HepG2 (cell line): ENCODE results near the gene RFC2. TPM values are rescaled to one million over a fixed set of nuclear protein-coding genes. Genes with fewer than 3 reads are reported as not detected.
A peak's percentile ranks its signal among the peaks of the same experiment; 100 is the strongest.

Experiments
- ATAD3A ChIP-seq: sonication (generic); formaldehyde crosslinking; IDR thresholded peaks from 2 replicates; pipeline ENCODE4 v1.4.0; 2020; ENCODE audit warnings: missing genetic modification reagents
- GATAD2A ChIP-seq: IDR thresholded peaks from 2 replicates; pipeline ENCODE4 v1.6.1; 2016
- GLI4 ChIP-seq: sonication (generic); formaldehyde crosslinking; IDR thresholded peaks from 2 replicates; pipeline ENCODE4 v1.5.1; 2020; ENCODE audit warnings: missing genetic modification reagents, mild to moderate bottlenecking, moderate library complexity, borderline replicate concordance
- MAZ ChIP-seq, 2 experiments: sonication (generic) in 1 of 2; formaldehyde crosslinking in 1 of 2; IDR thresholded peaks; 2 replicates each; pipeline versions ENCODE4 v1.5.0 to v1.6.1; 2012 to 2020; ENCODE audit warnings: low read depth in 2 of 2, mild to moderate bottlenecking in 2 of 2, borderline replicate concordance in 1 of 2, improper control_type of control experiment in 1 of 2, low read length in 1 of 2, missing genetic modification reagents in 1 of 2, moderate library complexity in 1 of 2
- MEIS1 ChIP-seq: sonication (generic); formaldehyde crosslinking; IDR thresholded peaks from 2 replicates; pipeline ENCODE4 v1.9.0; 2021; ENCODE audit warnings: mild to moderate bottlenecking, missing genetic modification reagents, moderate library complexity, borderline replicate concordance
- NFYC ChIP-seq: IDR thresholded peaks from 2 replicates; pipeline ENCODE4 v1.6.1; 2016; ENCODE audit warnings: missing genetic modification reagents, missing compliant biosample characterization
- TCF7 ChIP-seq: sonication (generic); IDR thresholded peaks from 2 replicates; pipeline ENCODE4 v1.6.1; 2016; ENCODE audit warnings: antibody characterized with exemption, low read depth
- ZFY ChIP-seq: sonication (generic); formaldehyde crosslinking; IDR thresholded peaks from 2 replicates; pipeline ENCODE4 v1.4.0; 2020; ENCODE audit warnings: missing genetic modification reagents
- ZNF282 ChIP-seq: fragments of 450-650 bp; IDR thresholded peaks from 2 replicates; pipeline ENCODE4 v1.6.1; 2018; ENCODE audit not compliant: partially characterized antibody
- ZNF367 ChIP-seq: sonication (generic); formaldehyde crosslinking; IDR thresholded peaks from 2 replicates; pipeline ENCODE4 v1.4.0; 2020; ENCODE audit warnings: missing genetic modification reagents, borderline replicate concordance
- ZNF547 ChIP-seq: sonication (generic); formaldehyde crosslinking; IDR thresholded peaks from 2 replicates; pipeline ENCODE4 v1.5.1; 2020; ENCODE audit warnings: mild to moderate bottlenecking, missing genetic modification reagents
- ZSCAN12 ChIP-seq: sonication (generic); formaldehyde crosslinking; IDR thresholded peaks from 2 replicates; pipeline ENCODE4 v1.9.0; 2021; ENCODE audit warnings: mild to moderate bottlenecking, missing genetic modification reagents
- polyA plus RNA-seq, 8 experiments: library from polyadenylated mRNA; depleted of rRNA in 3 of 8; stranded (reverse) in 7 of 8; unstranded in 1 of 8; fragments of >200 nt; fragmentation: Illumina TruSeq in 4 of 8; extraction: Trizol in 4 of 8; gene quantifications; 2 replicates each; pipeline versions ENCODE4 v1.2.1 to v1.2.3, GENCODE V29; 2011 to 2016; ENCODE audit warnings: low read depth in 4 of 8, missing spikeins in 1 of 8, mixed read lengths in 1 of 8; ENCODE audit not compliant: insufficient read depth in 1 of 8
- total RNA-seq, 5 experiments: library from RNA; depleted of rRNA; stranded (reverse); fragments of >200 nt; fragmentation: Illumina TruSeq; extraction: Trizol; gene quantifications; 2 replicates each; pipeline ENCODE4 v1.2.3, GENCODE V29; 2016; ENCODE audit warnings: low read depth in 1 of 5
- TF ChIP-seq, protein P1 (sequence below): sonication (generic); formaldehyde crosslinking; IDR thresholded peaks from 2 replicates; pipeline ENCODE4 v1.4.0; 2020; ENCODE audit warnings: low read depth, missing genetic modification reagents
- TF ChIP-seq, protein P2 (sequence below): sonication (generic); formaldehyde crosslinking; IDR thresholded peaks from 2 replicates; pipeline ENCODE4 v1.4.0; 2020; ENCODE audit warnings: mild to moderate bottlenecking, missing genetic modification reagents
- TF ChIP-seq, protein P3 (sequence below): sonication (generic); formaldehyde crosslinking; IDR thresholded peaks from 2 replicates; pipeline ENCODE4 v1.8.0; 2022; ENCODE audit warnings: mild to moderate bottlenecking, missing genetic modification reagents, moderate library complexity

RFC2 gene
- total and polyA plus RNA-seq, 2 of the 13 experiments (the other 11 are each of a cell fraction or from before 2014, with no cell fraction given): 14.6 to 43.5 TPM

DNA sequence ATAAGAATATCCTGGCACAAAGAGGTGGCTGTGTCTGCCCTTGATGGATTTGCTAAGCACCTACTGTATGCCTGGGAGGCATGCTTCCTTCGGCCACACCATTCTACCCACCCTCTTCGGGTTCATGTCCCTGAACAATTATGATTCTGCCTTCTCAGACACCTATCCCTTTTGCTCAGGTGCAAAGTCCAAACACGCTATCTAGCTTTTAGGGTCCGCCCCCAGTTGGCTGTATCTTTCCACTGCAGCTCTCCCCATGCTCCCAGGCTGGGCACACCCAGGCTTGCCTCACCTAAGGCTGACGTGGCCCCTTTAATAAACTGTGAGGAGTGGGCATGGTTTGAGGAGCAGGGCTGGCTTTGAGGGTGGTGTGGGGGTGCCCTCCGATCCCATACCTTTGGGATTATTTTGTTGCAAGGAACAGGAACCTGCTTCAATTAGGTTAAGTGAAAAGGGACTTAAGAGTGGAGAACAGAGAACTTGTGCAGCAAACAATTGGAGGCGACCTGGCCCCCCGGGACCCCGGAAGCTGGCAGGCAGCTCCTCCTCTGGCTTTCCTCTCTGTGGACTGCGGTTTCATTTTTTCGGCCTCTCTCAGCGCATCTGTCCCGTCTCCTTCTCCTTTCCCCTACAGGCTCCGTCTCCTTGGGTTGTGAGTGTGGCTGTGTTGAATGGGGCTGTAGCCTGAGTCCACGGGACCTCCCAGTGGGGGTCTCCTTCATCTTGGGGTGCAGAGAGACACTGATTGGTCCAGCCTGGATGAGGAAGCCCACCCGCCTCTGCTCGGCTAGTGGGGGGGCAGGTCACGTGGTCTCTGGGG lies 38.8 kb upstream of the RFC2 start (continued):
- TF ChIP-seq GLI4 (0 out of 2 replicates have a peak, but pooled peaks have one; percentile 32), NFYC (CRISPR knock-in tag) (peak; percentile 39; the same call in 1 of the 2 replicates), ZFY (CRISPR knock-in tag) (0 out of 2 replicates have a peak, but pooled peaks have one; percentile 16), ZNF547 (CRISPR knock-in tag) (peak; percentile 38; the same call in 1 of the 2 replicates), ATAD3A (CRISPR knock-in tag) (no peak), MAZ (IDR thresholded peaks at IDR 0.05; ENCODE audit: borderline replicate concordance, low read depth, low read length) (peak; percentile 64; the same call in 1 of the 2 replicates), MAZ (CRISPR knock-in tag; IDR thresholded peaks at IDR 0.05; ENCODE audit: low read depth) (peak; percentile 61; the same call in 1 of the 2 replicates), MEIS1 (peak; percentile 33; the same call in 1 of the 2 replicates), ZNF282 (no peak), GATAD2A (CRISPR knock-in tag) (peak; percentile 81; the same call in 1 of the 2 replicates), ZNF367 (CRISPR knock-in tag) (no peak), TCF7 (no peak), ZSCAN12 (CRISPR knock-in tag) (no peak)
- TF ChIP-seq, protein P1, sequence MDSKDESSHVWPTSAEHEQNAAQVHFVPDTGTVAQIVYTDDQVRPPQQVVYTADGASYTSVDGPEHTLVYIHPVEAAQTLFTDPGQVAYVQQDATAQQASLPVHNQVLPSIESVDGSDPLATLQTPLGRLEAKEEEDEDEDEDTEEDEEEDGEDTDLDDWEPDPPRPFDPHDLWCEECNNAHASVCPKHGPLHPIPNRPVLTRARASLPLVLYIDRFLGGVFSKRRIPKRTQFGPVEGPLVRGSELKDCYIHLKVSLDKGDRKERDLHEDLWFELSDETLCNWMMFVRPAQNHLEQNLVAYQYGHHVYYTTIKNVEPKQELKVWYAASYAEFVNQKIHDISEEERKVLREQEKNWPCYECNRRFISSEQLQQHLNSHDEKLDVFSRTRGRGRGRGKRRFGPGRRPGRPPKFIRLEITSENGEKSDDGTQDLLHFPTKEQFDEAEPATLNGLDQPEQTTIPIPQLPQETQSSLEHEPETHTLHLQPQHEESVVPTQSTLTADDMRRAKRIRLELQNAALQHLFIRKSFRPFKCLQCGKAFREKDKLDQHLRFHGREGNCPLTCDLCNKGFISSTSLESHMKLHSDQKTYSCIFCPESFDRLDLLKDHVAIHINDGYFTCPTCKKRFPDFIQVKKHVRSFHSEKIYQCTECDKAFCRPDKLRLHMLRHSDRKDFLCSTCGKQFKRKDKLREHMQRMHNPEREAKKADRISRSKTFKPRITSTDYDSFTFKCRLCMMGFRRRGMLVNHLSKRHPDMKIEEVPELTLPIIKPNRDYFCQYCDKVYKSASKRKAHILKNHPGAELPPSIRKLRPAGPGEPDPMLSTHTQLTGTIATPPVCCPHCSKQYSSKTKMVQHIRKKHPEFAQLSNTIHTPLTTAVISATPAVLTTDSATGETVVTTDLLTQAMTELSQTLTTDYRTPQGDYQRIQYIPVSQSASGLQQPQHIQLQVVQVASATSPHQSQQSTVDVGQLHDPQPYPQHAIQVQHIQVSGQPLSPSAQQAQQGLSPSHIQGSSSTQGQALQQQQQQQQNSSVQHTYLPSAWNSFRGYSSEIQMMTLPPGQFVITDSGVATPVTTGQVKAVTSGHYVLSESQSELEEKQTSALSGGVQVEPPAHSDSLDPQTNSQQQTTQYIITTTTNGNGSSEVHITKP (CRISPR knock-in tag): peak; percentile 67
- TF ChIP-seq, protein P2, sequence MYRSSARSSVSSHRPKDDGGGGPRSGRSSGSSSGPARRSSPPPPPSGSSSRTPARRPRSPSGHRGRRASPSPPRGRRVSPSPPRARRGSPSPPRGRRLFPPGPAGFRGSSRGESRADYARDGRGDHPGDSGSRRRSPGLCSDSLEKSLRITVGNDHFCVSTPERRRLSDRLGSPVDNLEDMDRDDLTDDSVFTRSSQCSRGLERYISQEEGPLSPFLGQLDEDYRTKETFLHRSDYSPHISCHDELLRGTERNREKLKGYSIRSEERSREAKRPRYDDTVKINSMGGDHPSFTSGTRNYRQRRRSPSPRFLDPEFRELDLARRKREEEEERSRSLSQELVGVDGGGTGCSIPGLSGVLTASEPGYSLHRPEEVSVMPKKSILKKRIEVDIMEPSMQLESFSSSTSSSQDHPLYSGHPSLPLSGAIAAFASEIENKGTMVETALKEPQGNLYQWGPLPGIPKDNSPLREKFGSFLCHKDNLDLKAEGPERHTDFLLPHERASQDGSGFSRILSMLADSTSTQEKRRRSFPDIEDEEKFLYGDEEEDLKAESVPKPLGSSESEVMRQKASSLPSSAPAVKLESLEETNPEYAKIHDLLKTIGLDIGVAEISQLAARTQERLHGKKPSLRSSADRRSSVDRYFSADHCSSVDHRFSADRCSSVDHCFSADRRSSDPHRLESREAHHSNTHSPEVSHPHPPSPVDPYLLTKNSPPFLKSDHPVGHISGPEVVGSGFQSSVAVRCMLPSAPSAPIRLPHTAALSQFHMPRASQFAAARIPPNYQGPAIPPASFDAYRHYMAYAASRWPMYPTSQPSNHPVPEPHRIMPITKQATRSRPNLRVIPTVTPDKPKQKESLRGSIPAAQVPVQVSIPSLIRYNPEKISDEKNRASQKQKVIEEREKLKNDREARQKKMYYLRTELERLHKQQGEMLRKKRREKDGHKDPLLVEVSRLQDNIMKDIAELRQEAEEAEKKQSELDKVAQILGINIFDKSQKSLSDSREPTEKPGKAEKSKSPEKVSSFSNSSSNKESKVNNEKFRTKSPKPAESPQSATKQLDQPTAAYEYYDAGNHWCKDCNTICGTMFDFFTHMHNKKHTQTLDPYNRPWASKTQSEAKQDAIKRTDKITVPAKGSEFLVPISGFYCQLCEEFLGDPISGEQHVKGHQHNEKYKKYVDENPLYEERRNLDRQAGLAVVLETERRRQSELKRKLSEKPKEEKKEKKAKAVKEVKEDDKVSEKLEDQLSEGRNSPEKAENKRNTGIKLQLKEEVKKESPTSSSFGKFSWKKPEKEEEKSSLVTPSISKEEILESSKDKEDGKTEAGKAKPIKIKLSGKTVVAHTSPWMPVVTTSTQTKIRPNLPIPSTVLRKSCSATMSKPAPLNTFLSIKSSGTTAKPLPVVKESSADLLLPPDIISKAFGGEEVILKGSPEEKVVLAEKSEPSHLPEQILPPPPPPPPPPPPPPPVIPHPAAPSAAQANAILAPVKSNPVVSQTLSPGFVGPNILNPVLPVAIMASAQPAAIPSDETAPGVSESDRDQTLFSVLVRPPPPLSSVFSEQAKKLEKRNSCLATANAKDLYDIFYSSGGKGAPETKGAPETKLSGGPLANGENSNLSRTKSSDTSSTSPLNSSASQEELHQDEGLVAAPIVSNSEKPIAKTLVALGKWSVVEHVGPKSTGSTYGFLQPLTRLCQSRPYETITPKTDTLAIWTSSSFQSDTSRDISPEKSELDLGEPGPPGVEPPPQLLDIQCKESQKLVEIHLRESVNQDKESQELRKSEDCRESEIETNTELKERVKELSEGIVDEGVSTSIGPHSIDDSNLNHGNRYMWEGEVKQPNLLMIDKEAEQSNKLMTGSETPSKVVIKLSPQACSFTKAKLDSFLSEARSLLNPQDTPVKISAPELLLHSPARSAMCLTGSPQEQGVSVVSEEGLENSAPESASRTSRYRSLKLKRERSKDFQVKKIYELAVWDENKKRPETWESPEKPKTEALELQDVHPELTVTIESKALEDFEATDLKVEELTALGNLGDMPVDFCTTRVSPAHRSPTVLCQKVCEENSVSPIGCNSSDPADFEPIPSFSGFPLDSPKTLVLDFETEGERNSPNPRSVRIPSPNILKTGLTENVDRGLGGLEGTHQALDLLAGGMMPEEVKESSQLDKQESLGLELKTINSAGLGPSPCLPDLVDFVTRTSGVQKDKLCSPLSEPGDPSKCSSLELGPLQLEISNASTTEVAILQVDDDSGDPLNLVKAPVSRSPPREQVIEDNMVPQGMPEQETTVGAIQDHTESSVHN (CRISPR knock-in tag): 0 out of 2 replicates have a peak, but pooled peaks have one; percentile 19
- TF ChIP-seq, protein P3, sequence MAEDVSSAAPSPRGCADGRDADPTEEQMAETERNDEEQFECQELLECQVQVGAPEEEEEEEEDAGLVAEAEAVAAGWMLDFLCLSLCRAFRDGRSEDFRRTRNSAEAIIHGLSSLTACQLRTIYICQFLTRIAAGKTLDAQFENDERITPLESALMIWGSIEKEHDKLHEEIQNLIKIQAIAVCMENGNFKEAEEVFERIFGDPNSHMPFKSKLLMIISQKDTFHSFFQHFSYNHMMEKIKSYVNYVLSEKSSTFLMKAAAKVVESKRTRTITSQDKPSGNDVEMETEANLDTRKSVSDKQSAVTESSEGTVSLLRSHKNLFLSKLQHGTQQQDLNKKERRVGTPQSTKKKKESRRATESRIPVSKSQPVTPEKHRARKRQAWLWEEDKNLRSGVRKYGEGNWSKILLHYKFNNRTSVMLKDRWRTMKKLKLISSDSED: no peak
